Calu3 (cell line): Measurements from ENCODE around the gene USP7. TPM values are rescaled to one million over a fixed set of nuclear protein-coding genes. Genes with fewer than 3 reads are reported as not detected.

Experiments used
- BruUV-seq: library from RNA; stranded (reverse); fragments of 400-500 nt; replicated peaks from 2 replicates; lab custom pipeline; 2021; lab: Mats Ljungman, UMichigan
- CTCF ChIA-PET: fragments of 300-600 bp; sonication (Branson Sonifier 250); formaldehyde crosslinking; loops from one replicate; lab custom pipeline; 2022; ENCODE audit warnings: antibody characterized with exemption; lab: Charles Lee
- DNase-seq: peaks from one replicate; pipeline ENCODE4 v3.0.0; 2022
- H3K27ac Mint-ChIP-seq: one replicate; pipeline ENCODE4 v1.8.0; 2022; ENCODE audit warnings: mixed read lengths; ENCODE audit not compliant: unreplicated experiment
- H3K27me3 Mint-ChIP-seq: one replicate; pipeline ENCODE4 v1.8.0; 2022; ENCODE audit warnings: mixed read lengths; ENCODE audit not compliant: unreplicated experiment
- H3K36me3 Mint-ChIP-seq: one replicate; pipeline ENCODE4 v1.8.0; 2022; ENCODE audit warnings: mild to moderate bottlenecking, moderate library complexity, mixed read lengths; ENCODE audit not compliant: insufficient read depth, unreplicated experiment
- H3K4me1 Mint-ChIP-seq: one replicate; pipeline ENCODE4 v1.8.0; 2022; ENCODE audit warnings: mild to moderate bottlenecking, low read depth, mixed read lengths; ENCODE audit not compliant: unreplicated experiment
- H3K4me3 Mint-ChIP-seq: one replicate; pipeline ENCODE4 v1.8.0; 2022; ENCODE audit warnings: mild to moderate bottlenecking, low read depth, moderate library complexity, mixed read lengths; ENCODE audit not compliant: unreplicated experiment
- H3K9me3 Mint-ChIP-seq: one replicate; pipeline ENCODE4 v1.8.0; 2022; ENCODE audit warnings: low read depth, mixed read lengths; ENCODE audit not compliant: unreplicated experiment
- CTCF ChIP-seq: fragments of 200-600 bp; IDR thresholded peaks from one replicate; pipeline ENCODE4 v1.8.0; 2022; ENCODE audit warnings: antibody characterized with exemption; ENCODE audit not compliant: unreplicated experiment
- intact Hi-C: fragments of 100-400 bp; cut with micrococcal nuclease; formaldehyde crosslinking; loops from one replicate; pipeline ENCODE4 v1.10.0; 2022; ENCODE audit not compliant: unreplicated experiment
- total RNA-seq: library from RNA; stranded (reverse); gene quantifications from 2 replicates; pipeline ENCODE4 v1.2.3, GENCODE V29; 2022

Gene USP7
- total RNA-seq, 1 experiment from 2014 or later, result 165 TPM

GRCh38 chr16:8956265-8957062, 7.2 kb downstream of the USP7 start:
- intact Hi-C loops, result loop anchor here (5.0 kb wide), 1 partner anchor 156 kb away; no protein-coding TSS in a partner anchor
- CTCF ChIA-PET, result interaction anchor here (0.8 kb wide), 1 partner anchor 8 kb away, joined by 3 read pairs; no protein-coding TSS in a partner anchor
- H3K36me3 Mint-ChIP-seq, result peaks cover 17% of the 10 kb centered on the region
- H3K4me3 Mint-ChIP-seq, result no peak overlapping the region
- BruUV-seq, result no TSS peak
- H3K9me3 Mint-ChIP-seq, result no peaks in the 10 kb centered on the region
- DNase-seq, result no peak
- H3K4me1 Mint-ChIP-seq, result peaks cover 77% of the 10 kb centered on the region
- no peak for TF ChIP-seq CTCF
- no peaks in the 10 kb centered on the region for H3K27me3 Mint-ChIP-seq
- no peak overlapping the region for H3K27ac Mint-ChIP-seq

- H3K4me3 Mint-ChIP-seq, result no peak overlapping the region
- TF ChIP-seq CTCF, result no peak
- intact Hi-C loops, result loop anchor here (5.0 kb wide), 1 partner anchor 156 kb away; no protein-coding TSS in a partner anchor
- H3K27ac Mint-ChIP-seq, result no peak overlapping the region
- no peaks in the 10 kb centered on the region for H3K27me3 Mint-ChIP-seq
- H3K9me3 Mint-ChIP-seq, result no peaks in the 10 kb centered on the region
- CTCF ChIA-PET, result no interaction called here
- H3K36me3 Mint-ChIP-seq, result peaks cover 11% of the 10 kb centered on the region
- DNase-seq, result no peak
- no TSS peak for BruUV-seq
- H3K4me1 Mint-ChIP-seq, result peaks cover 79% of the 10 kb centered on the region
These were observed 7.9 kb downstream of the USP7 start for GRCh38 chr16:8955828-8956227.

- BruUV-seq, result no TSS peak
- H3K4me1 Mint-ChIP-seq, result peaks cover 76% of the 10 kb centered on the region
These were observed 10.6 kb downstream of the USP7 start for GRCh38 chr16:8953064-8953463.

GRCh38 chr16:8952281-8952751, 11.4 kb downstream of the USP7 start:
- no peak for TF ChIP-seq CTCF
- Mint-ChIP-seq H3K4me3 (no peak overlapping the region), H3K9me3 (no peaks in the 10 kb centered on the region), H3K27me3 (no peaks in the 10 kb centered on the region), H3K4me1 (peaks cover 71% of the 10 kb centered on the region), H3K27ac (no peak overlapping the region), H3K36me3 (no peaks in the 10 kb centered on the region)
- no TSS peak for BruUV-seq
- DNase-seq, result no peak
- intact Hi-C loops, result no loop called here
- CTCF ChIA-PET, result interaction anchor here (2.1 kb wide), 1 partner anchor 16 kb away, joined by 5 read pairs; no protein-coding TSS in a partner anchor

More at GRCh38 chr16:8953064-8953463, 10.6 kb downstream of the USP7 start:
- Mint-ChIP-seq H3K36me3 (peaks cover under 1% of the 10 kb centered on the region), H3K27ac (no peak overlapping the region), H3K9me3 (no peaks in the 10 kb centered on the region), H3K27me3 (no peaks in the 10 kb centered on the region), H3K4me3 (no peak overlapping the region)
- DNase-seq, result no peak
- intact Hi-C loops, result no loop called here
- CTCF ChIA-PET, result interaction anchor here (0.7 kb wide), 1 partner anchor 9 kb away, joined by 6 read pairs; no protein-coding TSS in a partner anchor
- TF ChIP-seq CTCF, result no peak
